ENCODE results near the gene AEBP1.
A peak's percentile ranks its signal among the peaks of the same experiment; 100 is the strongest.

The AEBP1 gene

GRCh38 chr7:44104860-44105771 is 971 bp downstream of the AEBP1 start:
- DNase-seq (ENCODE audit: low spot score), result peak; percentile 80

- DNase-seq (ENCODE audit: low spot score), result no peak
Observed at GRCh38 chr7:44105832-44106231, 1.7 kb downstream of the AEBP1 start.

- DNase-seq (ENCODE audit: low spot score), result no peak
Observed at GRCh38 chr7:44106311-44107065, 2.3 kb downstream of the AEBP1 start.

- no peak for DNase-seq (ENCODE audit: low spot score)
Observed at GRCh38 chr7:44107116-44107960, 3.2 kb downstream of the AEBP1 start.

GRCh38 chr7:44107961-44108767 is 4.0 kb downstream of the AEBP1 start:
- no peak for DNase-seq (ENCODE audit: low spot score)

- DNase-seq (ENCODE audit: low spot score), result no peak
Observed at GRCh38 chr7:44108768-44109750, 4.9 kb downstream of the AEBP1 start.

- DNase-seq (ENCODE audit: low spot score), result no peak
Observed at GRCh38 chr7:44109991-44110390, 5.8 kb downstream of the AEBP1 start.

- DNase-seq (ENCODE audit: low spot score), result no peak
Observed at GRCh38 chr7:44110719-44111635, 6.8 kb downstream of the AEBP1 start.

GRCh38 chr7:44111761-44112160 is 7.6 kb downstream of the AEBP1 start:
- DNase-seq (ENCODE audit: low spot score), result no peak

GRCh38 chr7:44112231-44112996 is 8.3 kb downstream of the AEBP1 start:
- no peak for DNase-seq (ENCODE audit: low spot score)

- no peak for DNase-seq (ENCODE audit: low spot score)
Observed at GRCh38 chr7:44112997-44113763, 9.0 kb downstream of the AEBP1 start.

GRCh38 chr7:44113764-44114354 is 9.7 kb downstream of the AEBP1 start:
- DNase-seq (ENCODE audit: low spot score), result no peak

GRCh38 chr7:44114586-44115310 is 10.6 kb downstream of the AEBP1 start:
- peak; percentile 93 for DNase-seq (ENCODE audit: low spot score)

- no peak for DNase-seq (ENCODE audit: low spot score)
Observed at GRCh38 chr7:44116087-44116788, 12.1 kb downstream of the AEBP1 start.

- no peak for DNase-seq (ENCODE audit: low spot score)
Observed at GRCh38 chr7:44116789-44117666, 12.9 kb downstream of the AEBP1 start.

Data from globus pallidus (tissue), 1 donor.